Measurements from ENCODE around the gene AKR1C1. TPM values are rescaled to one million over a fixed set of nuclear protein-coding genes. Genes with fewer than 3 reads are reported as not detected.

The AKR1C1 gene
- total and polyA plus RNA-seq, 2 donors (not counting 3 experiments of a cell fraction or from before 2014, with no cell fraction given) = 1.5 to 5.5 TPM

GRCh38 chr10:4945766-4946717 is 17.2 kb upstream of the AKR1C1 start:
- intact Hi-C loops (cut with micrococcal nuclease) (no loop called here), dilution Hi-C loops (cut with MboI; ENCODE audit: extremely low pct_ligation_motif_present, low sequenced_read_pairs) (no loop called here)
- Histone ChIP-seq H4K20me1 (replicated peaks; ENCODE audit: control insufficient read depth, extremely low read depth, insufficient read depth, low read length) (no peaks in the 10 kb centered on the region), H3K36me3 (ENCODE audit: control insufficient read depth in 2 of 2, extremely low read depth in 1 of 2, insufficient read depth in 2 of 2, low read length in 2 of 2) (no peaks in the 10 kb centered on the region), H3K9me1 (replicated peaks; ENCODE audit: control insufficient read depth, extremely low read depth, insufficient read depth, low read length) (no peaks in the 10 kb centered on the region), H2AFZ (ENCODE audit: low read depth, low read length) (no peak overlapping the region), H3K4me2 (ENCODE audit: insufficient read depth, low read length) (no peak overlapping the region), H3K9ac (replicated peaks; ENCODE audit: extremely low read depth, insufficient read depth, low read length) (no peak overlapping the region), H3K27me3 (ENCODE audit: control insufficient read depth in 2 of 2, insufficient read depth in 2 of 2, low read length in 2 of 2) (no peaks in the 10 kb centered on the region), H3K79me2 (ENCODE audit: control insufficient read depth, insufficient read depth, low read length) (no peaks in the 10 kb centered on the region), H3K9me3 (replicated peaks; ENCODE audit: control insufficient read depth, insufficient read depth, low read length) (no peaks in the 10 kb centered on the region), H3K4me3 (replicated peaks in 1 of 3; ENCODE audit: insufficient read depth in 1 of 3, low read depth in 1 of 3, low read length in 3 of 3) (no peak overlapping the region), H3K4me1 (ENCODE audit: control insufficient read depth, extremely low read depth, insufficient read depth, low read length) (peaks cover 19% of the 10 kb centered on the region), H3K27ac (ENCODE audit: insufficient read depth, low read depth, low read length) (no peak overlapping the region)
- CTCF ChIA-PET = no interaction called here
- TF ChIP-seq EZH2 (IDR thresholded peaks at IDR 0.05; ENCODE audit: borderline replicate concordance, low read depth, low read length, severe bottlenecking) = no peak
- TF ChIP-seq MAX (IDR thresholded peaks at IDR 0.05; ENCODE audit: insufficient read depth, insufficient read length) = no peak
- no peak for TF ChIP-seq POLR2AphosphoS5 (IDR thresholded peaks at IDR 0.05; ENCODE audit: insufficient read depth, low read depth, low read length)
- no peak for TF ChIP-seq JUN (IDR thresholded peaks at IDR 0.05; ENCODE audit: borderline replicate concordance, insufficient read depth, insufficient read length, low read depth)
- no peak for TF ChIP-seq POLR2A (IDR thresholded peaks at IDR 0.05; ENCODE audit: low read depth, low read length)
- no peak for TF ChIP-seq CTCF (IDR thresholded peaks at IDR 0.05; ENCODE audit: extremely low read depth in 1 of 2, insufficient read depth in 1 of 2, low read depth in 1 of 2, low read length in 2 of 2)
- TF ChIP-seq MYC (IDR thresholded peaks at IDR 0.05; ENCODE audit: low read depth, low read length) = no peak
- no peak for TF ChIP-seq FOS (IDR thresholded peaks at IDR 0.05; ENCODE audit: borderline replicate concordance, insufficient read depth, low read length)
- TF ChIP-seq GATA2 (IDR thresholded peaks at IDR 0.05; ENCODE audit: insufficient read depth, insufficient read length, low read depth, low read length) = no peak
- FAIRE-seq (no peak), DNase-seq (ENCODE audit: low read depth, low spot score) (no peak)
- POLR2A ChIA-PET = no interaction called here
- no TSS peak for BruUV-seq (replicated peaks)
